ENCODE measurements around the gene EMX2. TPM values are rescaled to one million over a fixed set of nuclear protein-coding genes. Genes with fewer than 3 reads are reported as not detected.

EMX2 gene
- not detected for total RNA-seq

DNA sequence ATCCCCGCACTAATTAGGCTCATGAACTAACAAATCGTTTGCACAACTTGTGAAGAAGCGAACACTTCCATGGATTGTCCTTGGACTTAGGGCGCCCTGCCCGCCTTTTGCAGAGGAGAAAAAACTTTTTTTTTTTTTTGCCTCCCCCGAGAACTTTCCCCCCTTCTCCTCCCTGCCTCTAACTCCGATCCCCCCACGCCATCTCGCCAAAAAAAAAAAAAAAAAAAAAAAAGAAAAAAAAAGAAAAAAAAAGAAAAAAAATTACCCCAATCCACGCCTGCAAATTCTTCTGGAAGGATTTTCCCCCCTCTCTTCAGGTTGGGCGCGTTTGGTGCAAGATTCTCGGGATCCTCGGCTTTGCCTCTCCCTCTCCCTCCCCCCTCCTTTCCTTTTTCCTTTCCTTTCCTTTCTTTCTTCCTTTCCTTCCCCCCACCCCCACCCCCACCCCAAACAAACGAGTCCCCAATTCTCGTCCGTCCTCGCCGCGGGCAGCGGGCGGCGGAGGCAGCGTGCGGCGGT is at the start of gene EMX2:
Gene EMX2 (plus strand): TSS at position 41 of the 519 bp plus-strand sequence. CDS start 522 bp downstream, outside the sequence.
- Histone ChIP-seq H3K27me3 (peaks cover 3 to 93% of the 10 kb centered on the region in 2 donors), H3K9me3 (no peaks in the 10 kb centered on the region), H3K4me1 (peaks cover 0 to 43% (median 0%) of the 10 kb centered on the region in 4 donors), H3K27ac (no peak within 1 kb of the TSS), H3K36me3 (no peaks in the 10 kb centered on the region), H3K4me3 (peak within 1 kb of the TSS in 2 of 4 donors; percentile 24 to 31)
- DNase-seq = no peak
- TF ChIP-seq POLR2A (IDR thresholded peaks at IDR 0.05) = no peak
- TF ChIP-seq, protein P1, sequence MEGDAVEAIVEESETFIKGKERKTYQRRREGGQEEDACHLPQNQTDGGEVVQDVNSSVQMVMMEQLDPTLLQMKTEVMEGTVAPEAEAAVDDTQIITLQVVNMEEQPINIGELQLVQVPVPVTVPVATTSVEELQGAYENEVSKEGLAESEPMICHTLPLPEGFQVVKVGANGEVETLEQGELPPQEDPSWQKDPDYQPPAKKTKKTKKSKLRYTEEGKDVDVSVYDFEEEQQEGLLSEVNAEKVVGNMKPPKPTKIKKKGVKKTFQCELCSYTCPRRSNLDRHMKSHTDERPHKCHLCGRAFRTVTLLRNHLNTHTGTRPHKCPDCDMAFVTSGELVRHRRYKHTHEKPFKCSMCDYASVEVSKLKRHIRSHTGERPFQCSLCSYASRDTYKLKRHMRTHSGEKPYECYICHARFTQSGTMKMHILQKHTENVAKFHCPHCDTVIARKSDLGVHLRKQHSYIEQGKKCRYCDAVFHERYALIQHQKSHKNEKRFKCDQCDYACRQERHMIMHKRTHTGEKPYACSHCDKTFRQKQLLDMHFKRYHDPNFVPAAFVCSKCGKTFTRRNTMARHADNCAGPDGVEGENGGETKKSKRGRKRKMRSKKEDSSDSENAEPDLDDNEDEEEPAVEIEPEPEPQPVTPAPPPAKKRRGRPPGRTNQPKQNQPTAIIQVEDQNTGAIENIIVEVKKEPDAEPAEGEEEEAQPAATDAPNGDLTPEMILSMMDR (IDR thresholded peaks at IDR 0.05) = no peak

DNA sequence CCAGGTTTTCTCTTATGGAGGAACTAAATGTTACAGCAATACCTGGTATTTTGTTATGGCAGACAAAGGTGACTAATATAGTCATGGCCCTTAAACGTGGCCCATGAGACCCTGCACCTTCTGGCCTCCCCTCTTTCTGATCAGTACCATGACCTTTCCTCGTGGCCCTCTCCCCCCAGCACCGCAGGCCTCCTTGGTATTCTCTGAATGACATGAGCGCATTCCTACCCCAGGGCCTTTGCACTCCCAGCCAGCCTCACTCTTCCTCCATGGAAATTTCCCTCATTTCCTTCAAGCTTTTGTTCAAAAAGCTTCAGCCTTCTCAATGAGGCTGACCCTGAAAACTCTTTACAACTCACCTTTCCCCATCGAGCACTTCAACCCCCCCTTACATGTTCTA is 46.5 kb upstream of the EMX2 start:
- no peak for DNase-seq
- H3K27ac ChIP-seq = no peak overlapping the region
- TF ChIP-seq POLR2A (IDR thresholded peaks at IDR 0.05) = no peak
- TF ChIP-seq, protein P1 (IDR thresholded peaks at IDR 0.05) = no peak
- no peaks in the 10 kb centered on the region for H3K4me1 ChIP-seq
- H3K36me3 ChIP-seq = no peaks in the 10 kb centered on the region
- no peaks in the 10 kb centered on the region for H3K9me3 ChIP-seq
- H3K4me3 ChIP-seq = no peak overlapping the region
- no peaks in the 10 kb centered on the region for H3K27me3 ChIP-seq

DNA sequence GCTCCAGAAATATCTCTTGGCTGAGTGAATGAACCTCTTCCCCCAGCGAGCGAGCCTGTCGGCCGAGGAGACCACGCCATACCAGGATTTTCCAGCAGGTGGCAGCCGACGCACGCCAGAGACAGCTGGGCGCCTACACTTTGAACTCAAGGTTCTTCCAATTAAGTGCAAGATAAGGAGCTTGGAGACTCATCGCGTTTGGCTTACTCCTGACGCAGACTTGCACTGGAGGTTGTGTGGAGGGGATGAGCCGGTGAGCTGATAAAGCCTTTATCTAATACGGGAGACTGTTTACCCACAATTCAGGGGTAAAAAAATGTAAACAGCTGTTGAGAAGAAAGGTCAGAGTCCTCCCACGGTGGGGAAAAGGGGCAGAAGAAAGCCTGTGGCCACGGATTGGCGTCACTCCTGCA is 45.9 kb upstream of the EMX2 start:
- H3K27ac ChIP-seq = no peak overlapping the region
- TF ChIP-seq, protein P1 (IDR thresholded peaks at IDR 0.05) = peak; percentile 62 to 96 (median 93)
- no peak for TF ChIP-seq POLR2A (IDR thresholded peaks at IDR 0.05)
- no peaks in the 10 kb centered on the region for H3K36me3 ChIP-seq
- H3K4me3 ChIP-seq = no peak overlapping the region
- H3K27me3 ChIP-seq = no peaks in the 10 kb centered on the region
- H3K9me3 ChIP-seq = no peaks in the 10 kb centered on the region
- H3K4me1 ChIP-seq = no peaks in the 10 kb centered on the region
- peak; percentile 22 to 87 (median 84) for DNase-seq

DNA sequence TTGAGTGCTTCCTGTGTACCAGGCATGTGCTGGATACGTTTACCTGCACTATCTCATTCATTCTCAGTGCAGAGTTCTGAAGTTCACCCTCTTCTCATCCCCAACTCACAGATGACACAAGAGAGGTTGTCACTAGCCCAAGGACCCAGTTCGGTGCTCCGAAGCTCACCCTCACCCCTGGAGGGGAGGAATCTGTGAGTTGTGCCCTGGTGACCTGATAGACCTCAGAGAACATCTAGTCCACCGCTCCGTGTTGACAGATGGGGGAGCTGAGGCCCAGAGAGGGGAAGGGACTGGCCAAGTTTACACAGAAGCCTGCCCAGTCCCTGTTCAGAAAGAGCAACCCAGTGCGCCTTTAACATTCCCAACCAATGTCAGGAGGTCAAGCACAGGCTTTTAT is 44.8 kb upstream of the EMX2 start:
- no peak for TF ChIP-seq POLR2A (IDR thresholded peaks at IDR 0.05)
- TF ChIP-seq, protein P1 (IDR thresholded peaks at IDR 0.05) = no peak
- Histone ChIP-seq H3K27ac (no peak overlapping the region), H3K4me3 (no peak overlapping the region), H3K27me3 (no peaks in the 10 kb centered on the region), H3K4me1 (no peaks in the 10 kb centered on the region), H3K36me3 (no peaks in the 10 kb centered on the region), H3K9me3 (no peaks in the 10 kb centered on the region)
- DNase-seq = peak in 1 of 3 donors; percentile 21

DNA sequence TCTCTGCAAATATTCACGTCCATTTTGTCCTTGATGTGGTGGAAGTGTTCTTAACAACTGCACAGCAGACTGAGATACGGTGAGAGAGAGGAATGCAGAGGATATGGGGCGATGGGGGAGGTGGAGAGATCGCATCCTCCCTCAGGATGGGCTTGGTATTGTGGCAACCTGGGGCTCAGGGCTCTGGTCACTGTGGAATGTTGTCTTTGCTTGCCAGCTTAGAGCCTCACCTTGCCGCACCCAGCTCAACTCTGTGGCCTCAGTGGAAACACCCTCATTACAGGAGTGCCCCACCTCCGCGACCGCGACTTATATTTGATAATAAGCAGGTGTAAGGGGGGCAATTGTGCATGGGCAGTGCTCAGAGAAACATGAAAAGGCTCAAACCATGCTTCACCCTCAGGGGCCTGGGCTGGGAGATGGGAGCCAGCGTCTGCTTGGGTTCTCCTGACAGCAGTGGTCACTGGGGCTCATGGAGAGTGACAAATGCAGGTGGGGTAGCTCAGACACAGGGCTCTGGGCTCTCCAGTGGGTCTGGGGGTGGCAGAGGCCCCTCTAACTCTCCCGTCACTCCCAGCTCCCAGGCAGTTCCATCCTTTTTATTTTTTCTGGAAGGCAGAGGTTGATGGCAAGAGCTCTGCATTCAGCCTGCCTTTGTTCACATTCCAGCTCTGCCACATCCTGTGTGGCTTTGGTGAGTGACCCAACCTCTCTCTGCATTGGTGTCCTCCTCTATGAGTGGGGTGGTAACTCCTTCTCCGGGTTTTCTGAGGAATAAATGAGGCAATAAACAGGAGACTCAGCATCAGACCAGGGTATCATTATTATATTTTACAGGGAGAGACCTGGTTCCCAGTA is 43.1 kb upstream of the EMX2 start:
- no peak for TF ChIP-seq POLR2A (IDR thresholded peaks at IDR 0.05)
- TF ChIP-seq, protein P1 (IDR thresholded peaks at IDR 0.05) = no peak
- Histone ChIP-seq H3K27me3 (no peaks in the 10 kb centered on the region), H3K9me3 (no peaks in the 10 kb centered on the region), H3K36me3 (no peaks in the 10 kb centered on the region), H3K4me3 (no peak overlapping the region), H3K4me1 (no peaks in the 10 kb centered on the region), H3K27ac (no peak overlapping the region)
- DNase-seq = peak in 1 of 3 donors; percentile 30

All from Peyer's patch (tissue), 4 donors.